Measurements from ENCODE around the gene IGSF21.

Gene IGSF21

GRCh38 chr1:18422954-18423353, 315.4 kb downstream of the IGSF21 start:
- Histone ChIP-seq H3K79me2 (no peaks in the 10 kb centered on the region), H2AFZ (no peak overlapping the region), H3K4me3 (ENCODE audit: low read depth, low read length) (no peak overlapping the region), H3K36me3 (ENCODE audit: control insufficient read depth, insufficient read depth, low read length) (no peaks in the 10 kb centered on the region), H3K9me3 (ENCODE audit: control insufficient read depth, low read length) (no peaks in the 10 kb centered on the region), H3K4me2 (ENCODE audit: low read length) (no peak overlapping the region), H3K27me3 (ENCODE audit: control insufficient read depth, insufficient read depth, low read length) (no peaks in the 10 kb centered on the region), H3K27ac (no peak overlapping the region), H3K4me1 (no peaks in the 10 kb centered on the region), H3K9ac (no peak overlapping the region)
- TF ChIP-seq, protein P1, sequence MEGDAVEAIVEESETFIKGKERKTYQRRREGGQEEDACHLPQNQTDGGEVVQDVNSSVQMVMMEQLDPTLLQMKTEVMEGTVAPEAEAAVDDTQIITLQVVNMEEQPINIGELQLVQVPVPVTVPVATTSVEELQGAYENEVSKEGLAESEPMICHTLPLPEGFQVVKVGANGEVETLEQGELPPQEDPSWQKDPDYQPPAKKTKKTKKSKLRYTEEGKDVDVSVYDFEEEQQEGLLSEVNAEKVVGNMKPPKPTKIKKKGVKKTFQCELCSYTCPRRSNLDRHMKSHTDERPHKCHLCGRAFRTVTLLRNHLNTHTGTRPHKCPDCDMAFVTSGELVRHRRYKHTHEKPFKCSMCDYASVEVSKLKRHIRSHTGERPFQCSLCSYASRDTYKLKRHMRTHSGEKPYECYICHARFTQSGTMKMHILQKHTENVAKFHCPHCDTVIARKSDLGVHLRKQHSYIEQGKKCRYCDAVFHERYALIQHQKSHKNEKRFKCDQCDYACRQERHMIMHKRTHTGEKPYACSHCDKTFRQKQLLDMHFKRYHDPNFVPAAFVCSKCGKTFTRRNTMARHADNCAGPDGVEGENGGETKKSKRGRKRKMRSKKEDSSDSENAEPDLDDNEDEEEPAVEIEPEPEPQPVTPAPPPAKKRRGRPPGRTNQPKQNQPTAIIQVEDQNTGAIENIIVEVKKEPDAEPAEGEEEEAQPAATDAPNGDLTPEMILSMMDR (IDR thresholded peaks at IDR 0.05) = no peak

DNA sequence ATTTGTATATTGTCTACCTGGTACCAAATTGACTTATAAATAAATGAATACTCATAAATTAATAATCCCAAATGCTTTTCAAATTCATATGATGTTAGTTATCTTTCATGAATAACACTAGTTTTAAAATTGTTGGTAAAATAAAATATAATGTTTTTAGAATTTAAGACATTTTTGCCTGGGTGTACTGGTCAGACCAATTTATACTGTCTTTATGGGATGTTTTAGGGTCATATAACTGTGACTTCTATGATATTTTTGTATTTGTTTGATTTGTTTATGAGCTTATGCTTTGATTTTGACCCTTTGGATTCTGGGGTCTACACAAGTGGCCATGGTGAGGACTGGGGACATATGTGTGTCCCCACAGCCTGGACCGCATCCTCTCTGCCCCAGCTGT, 319.0 kb downstream of the IGSF21 start:
- no peak overlapping the region for H3K9ac ChIP-seq
- H3K4me3 ChIP-seq (ENCODE audit: low read depth, low read length) = no peak overlapping the region
- no peaks in the 10 kb centered on the region for H3K9me3 ChIP-seq (ENCODE audit: control insufficient read depth, low read length)
- no peaks in the 10 kb centered on the region for H3K27me3 ChIP-seq (ENCODE audit: control insufficient read depth, insufficient read depth, low read length)
- H3K79me2 ChIP-seq = no peaks in the 10 kb centered on the region
- no peaks in the 10 kb centered on the region for H3K4me1 ChIP-seq
- no peaks in the 10 kb centered on the region for H3K36me3 ChIP-seq (ENCODE audit: control insufficient read depth, insufficient read depth, low read length)
- H3K27ac ChIP-seq = no peak overlapping the region
- H3K4me2 ChIP-seq (ENCODE audit: low read length) = no peak overlapping the region
- TF ChIP-seq, protein P1 (IDR thresholded peaks at IDR 0.05) = no peak
- no peak overlapping the region for H2AFZ ChIP-seq
